Cardiac fibroblast (primary cell): ENCODE data around the gene NIPBL.

Source experiments
- DNase-seq, 2 donors: peaks; one replicate each; pipeline versions ENCODE4 v3.0.0 to v3.0.0-alpha.2; 2010; ENCODE audit warnings: low read depth in 2 of 2
- H3K4me3 ChIP-seq, 2 donors: replicated peaks in 1 of 2; 1 replicate in 1 of 2; 2 replicates in 1 of 2; pipeline ENCODE4 v1.5.1; 2011; ENCODE audit warnings: low read depth in 2 of 2, low read length in 2 of 2, mild to moderate bottlenecking in 2 of 2, moderate library complexity in 1 of 2
- TF ChIP-seq, protein P1 (sequence below): IDR thresholded peaks from one replicate; pipeline ENCODE4 v1.5.1; 2011; ENCODE audit warnings: low read depth, mild to moderate bottlenecking, low read length, inconsistent platforms

The NIPBL gene

GRCh38 chr5:37111426-37112382 is 235.1 kb downstream of the NIPBL start:
- TF ChIP-seq, protein P1, sequence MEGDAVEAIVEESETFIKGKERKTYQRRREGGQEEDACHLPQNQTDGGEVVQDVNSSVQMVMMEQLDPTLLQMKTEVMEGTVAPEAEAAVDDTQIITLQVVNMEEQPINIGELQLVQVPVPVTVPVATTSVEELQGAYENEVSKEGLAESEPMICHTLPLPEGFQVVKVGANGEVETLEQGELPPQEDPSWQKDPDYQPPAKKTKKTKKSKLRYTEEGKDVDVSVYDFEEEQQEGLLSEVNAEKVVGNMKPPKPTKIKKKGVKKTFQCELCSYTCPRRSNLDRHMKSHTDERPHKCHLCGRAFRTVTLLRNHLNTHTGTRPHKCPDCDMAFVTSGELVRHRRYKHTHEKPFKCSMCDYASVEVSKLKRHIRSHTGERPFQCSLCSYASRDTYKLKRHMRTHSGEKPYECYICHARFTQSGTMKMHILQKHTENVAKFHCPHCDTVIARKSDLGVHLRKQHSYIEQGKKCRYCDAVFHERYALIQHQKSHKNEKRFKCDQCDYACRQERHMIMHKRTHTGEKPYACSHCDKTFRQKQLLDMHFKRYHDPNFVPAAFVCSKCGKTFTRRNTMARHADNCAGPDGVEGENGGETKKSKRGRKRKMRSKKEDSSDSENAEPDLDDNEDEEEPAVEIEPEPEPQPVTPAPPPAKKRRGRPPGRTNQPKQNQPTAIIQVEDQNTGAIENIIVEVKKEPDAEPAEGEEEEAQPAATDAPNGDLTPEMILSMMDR: no peak
- no peak for DNase-seq

GRCh38 chr5:37112383-37112991 is 235.9 kb downstream of the NIPBL start:
- DNase-seq: no peak

More at GRCh38 chr5:37111426-37112382, 235.1 kb downstream of the NIPBL start:
- no peak overlapping the region for H3K4me3 ChIP-seq

More at GRCh38 chr5:37112383-37112991, 235.9 kb downstream of the NIPBL start:
- TF ChIP-seq, protein P1: no peak
- no peak overlapping the region for H3K4me3 ChIP-seq
